Measurements from ENCODE around the gene KRTCAP3. TPM values are rescaled to one million over a fixed set of nuclear protein-coding genes. Genes with fewer than 3 reads are reported as not detected.
A peak's percentile ranks its signal among the peaks of the same experiment; 100 is the strongest.

KRTCAP3 gene, protein sequence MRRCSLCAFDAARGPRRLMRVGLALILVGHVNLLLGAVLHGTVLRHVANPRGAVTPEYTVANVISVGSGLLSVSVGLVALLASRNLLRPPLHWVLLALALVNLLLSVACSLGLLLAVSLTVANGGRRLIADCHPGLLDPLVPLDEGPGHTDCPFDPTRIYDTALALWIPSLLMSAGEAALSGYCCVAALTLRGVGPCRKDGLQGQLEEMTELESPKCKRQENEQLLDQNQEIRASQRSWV
- 47.8 and 53.9 TPM in 2 replicates for total RNA-seq (2022)
- Bru-seq, nascent RNA = percentile 73 among the genes with signal in this experiment
- percentile 70 among the genes with signal in this experiment for BruChase-seq, experiment 1, labeled RNA remaining after a 2-hour chase
- BruChase-seq, experiment 2, labeled RNA remaining after a 6-hour chase = percentile 76 among the genes with signal in this experiment
- long read RNA-seq, transcript KRTCAP3-202 (6 exons, 942 nt) = minor isoform, 7 of 67 reads
- long read RNA-seq, transcript KRTCAP3-201 (7 exons, 872 nt) = major isoform, 18 of 67 reads
- long read RNA-seq, partial matches to known transcripts = 20 of 67 reads
- long read RNA-seq, other reads (novel, unspliced or antisense) = 20 of 67 reads

DNA sequence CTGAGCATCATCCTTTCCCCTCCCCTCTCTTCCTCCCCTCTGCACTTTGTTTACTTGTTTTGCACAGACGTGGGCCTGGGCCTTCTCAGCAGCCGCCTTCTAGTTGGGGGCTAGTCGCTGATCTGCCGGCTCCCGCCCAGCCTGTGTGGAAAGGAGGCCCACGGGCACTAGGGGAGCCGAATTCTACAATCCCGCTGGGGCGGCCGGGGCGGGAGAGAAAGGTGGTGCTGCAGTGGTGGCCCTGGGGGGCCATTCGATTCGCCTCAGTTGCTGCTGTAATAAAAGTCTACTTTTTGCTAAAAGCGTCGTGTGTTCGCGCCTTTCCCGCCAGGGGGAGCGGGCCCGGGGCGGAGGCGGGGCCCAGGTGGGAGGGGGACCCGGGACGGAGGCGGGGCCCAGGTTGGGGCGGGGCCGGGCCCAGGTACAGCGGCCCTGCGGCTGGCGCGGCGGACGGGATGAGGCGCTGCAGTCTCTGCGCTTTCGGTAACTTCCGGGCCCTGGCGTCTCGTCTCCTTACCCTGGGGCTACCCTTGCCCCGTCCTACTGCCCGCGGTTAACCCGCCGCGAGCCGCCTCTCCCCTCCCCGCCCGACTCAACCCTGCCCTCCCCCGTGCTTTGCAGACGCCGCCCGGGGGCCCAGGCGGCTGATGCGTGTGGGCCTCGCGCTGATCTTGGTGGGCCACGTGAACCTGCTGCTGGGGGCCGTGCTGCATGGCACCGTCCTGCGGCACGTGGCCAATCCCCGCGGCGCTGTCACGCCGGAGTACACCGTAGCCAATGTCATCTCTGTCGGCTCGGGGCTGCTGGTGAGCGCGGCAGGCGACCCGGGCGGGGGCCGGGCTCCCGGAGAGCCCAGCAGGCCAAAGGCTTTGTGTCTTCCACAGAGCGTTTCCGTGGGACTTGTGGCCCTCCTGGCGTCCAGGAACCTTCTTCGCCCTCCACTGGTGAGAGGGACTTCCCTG lies at the start of gene KRTCAP3:
Gene KRTCAP3 (plus strand): TSS at position 424 of the 962 bp plus-strand sequence. CDS start 32 bp downstream, at position 456.
- ChIA-PET CTCF (interaction anchor here (0.5 to 1.3 kb wide), 4 partner anchors 32 to 186 kb away, joined by 3 to 4 read pairs (median 3); partner anchors contain the start of genes CCDC121, GPN1 and PPM1G), POLR2A (no interaction called here)
- Histone ChIP-seq H3K9me3 (no peaks in the 10 kb centered on the region), H3K27me3 (replicated peaks; ENCODE audit: control insufficient read depth, insufficient read depth, low read length) (no peaks in the 10 kb centered on the region), H3K36me3 (ENCODE audit: control insufficient read depth, insufficient read depth, low read length) (no peaks in the 10 kb centered on the region; the same call in 1 of the 2 replicates), H3K4me1 (no peaks in the 10 kb centered on the region), H3K4me3 (ENCODE audit: low read depth, low read length) (peak within 1 kb of the TSS; percentile 90)
- peak within 1 kb of the TSS; percentile 72 for H3K4me3 Mint-ChIP-seq (ENCODE audit: unreplicated experiment)
- no TSS peak for BruUV-seq (replicated peaks)
- intact Hi-C loops (cut with micrococcal nuclease; ENCODE audit: unreplicated experiment) = loop anchor here (1.0 to 2.0 kb wide), 5 partner anchors 13 to 187 kb away; partner anchors contain the start of genes CCDC121, GPN1, IFT172 and PPM1G
- peaks cover 63% of the 10 kb centered on the region for H3K36me3 Mint-ChIP-seq (ENCODE audit: insufficient read depth, unreplicated experiment)
- peak; percentile 79 to 89 for TF ChIP-seq CTCF (IDR thresholded peaks at IDR 0.05; ENCODE audit: insufficient read depth in 1 of 2, low read depth in 1 of 2, low read length in 1 of 2, severe bottlenecking in 1 of 2, unreplicated experiment in 1 of 2)
- H3K27ac Mint-ChIP-seq (ENCODE audit: unreplicated experiment) = peak within 1 kb of the TSS; percentile 48
- H3K27me3 Mint-ChIP-seq (ENCODE audit: insufficient read depth, unreplicated experiment) = no peaks in the 10 kb centered on the region
- H3K9me3 Mint-ChIP-seq (ENCODE audit: unreplicated experiment) = no peaks in the 10 kb centered on the region
- peak; percentile 89 to 95 for DNase-seq
- H3K4me1 Mint-ChIP-seq (ENCODE audit: low read depth, unreplicated experiment) = peaks cover 13% of the 10 kb centered on the region

DNA sequence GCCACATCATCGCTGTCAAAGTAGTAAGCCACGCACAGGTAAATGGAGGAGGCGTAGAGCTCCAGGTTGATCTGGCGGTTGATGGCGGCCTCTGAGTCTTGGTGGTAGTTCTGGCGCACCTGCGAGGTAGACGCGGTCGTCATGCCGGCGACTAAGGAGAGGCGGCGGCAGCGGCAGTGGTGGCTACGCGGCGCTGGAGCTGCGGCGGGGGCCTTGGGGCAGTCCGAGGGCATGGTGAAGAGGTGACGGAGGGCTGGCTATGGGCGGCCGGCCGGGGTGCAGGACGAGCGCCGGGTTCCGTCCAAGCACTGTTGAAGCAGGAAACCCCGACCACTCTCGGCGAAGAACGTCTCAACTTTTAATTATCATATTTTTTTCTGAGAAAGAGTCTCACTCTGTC lies 49.0 kb upstream of the KRTCAP3 start:
- Histone ChIP-seq H3K27me3 (replicated peaks; ENCODE audit: control insufficient read depth, insufficient read depth, low read length) (no peaks in the 10 kb centered on the region), H3K4me1 (no peaks in the 10 kb centered on the region), H3K4me3 (ENCODE audit: low read depth, low read length) (no peak overlapping the region), H3K9me3 (no peaks in the 10 kb centered on the region), H3K36me3 (ENCODE audit: control insufficient read depth, insufficient read depth, low read length) (no peaks in the 10 kb centered on the region; the same call in 1 of the 2 replicates)
- BruUV-seq (replicated peaks) = no TSS peak
- no peak for DNase-seq
- Mint-ChIP-seq H3K4me3 (ENCODE audit: unreplicated experiment) (no peak overlapping the region), H3K36me3 (ENCODE audit: insufficient read depth, unreplicated experiment) (peaks cover 51% of the 10 kb centered on the region), H3K4me1 (ENCODE audit: low read depth, unreplicated experiment) (no peaks in the 10 kb centered on the region), H3K27ac (ENCODE audit: unreplicated experiment) (no peak overlapping the region), H3K9me3 (ENCODE audit: unreplicated experiment) (no peaks in the 10 kb centered on the region), H3K27me3 (ENCODE audit: insufficient read depth, unreplicated experiment) (no peaks in the 10 kb centered on the region)
- ChIA-PET POLR2A (no interaction called here), CTCF (no interaction called here)
- TF ChIP-seq CTCF (IDR thresholded peaks at IDR 0.05; ENCODE audit: insufficient read depth in 1 of 2, low read depth in 1 of 2, low read length in 1 of 2, severe bottlenecking in 1 of 2, unreplicated experiment in 1 of 2) = no peak
- intact Hi-C loops (cut with micrococcal nuclease; ENCODE audit: unreplicated experiment) = no loop called here

DNA sequence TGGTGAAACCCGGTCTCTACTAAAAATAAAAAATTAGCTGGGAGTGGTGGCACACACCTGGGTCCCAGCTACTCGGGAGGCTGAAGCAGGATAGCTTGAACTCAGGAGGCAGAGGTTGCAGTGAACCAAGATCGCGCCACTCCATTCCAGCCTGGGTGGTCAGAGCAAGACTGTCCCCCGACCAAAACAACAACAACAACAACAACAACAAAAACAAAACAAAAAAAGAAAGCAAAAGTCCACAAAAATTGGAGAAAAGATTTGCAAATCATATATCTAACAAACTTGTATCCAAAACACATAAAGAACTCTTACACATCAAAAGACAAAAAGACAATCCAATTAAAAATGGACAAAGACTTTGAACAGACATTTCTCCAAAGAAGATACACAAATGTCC lies 43.2 kb upstream of the KRTCAP3 start:
- no peaks in the 10 kb centered on the region for H3K4me1 Mint-ChIP-seq (ENCODE audit: low read depth, unreplicated experiment)
- no peaks in the 10 kb centered on the region; the same call in 1 of the 2 replicates for H3K36me3 ChIP-seq (ENCODE audit: control insufficient read depth, insufficient read depth, low read length)
- no peaks in the 10 kb centered on the region for H3K4me1 ChIP-seq
- BruUV-seq (replicated peaks) = no TSS peak
- peaks cover 46% of the 10 kb centered on the region for H3K36me3 Mint-ChIP-seq (ENCODE audit: insufficient read depth, unreplicated experiment)
- TF ChIP-seq CTCF (IDR thresholded peaks at IDR 0.05; ENCODE audit: insufficient read depth in 1 of 2, low read depth in 1 of 2, low read length in 1 of 2, severe bottlenecking in 1 of 2, unreplicated experiment in 1 of 2) = no peak
- ChIA-PET CTCF (no interaction called here), POLR2A (no interaction called here)
- H3K9me3 Mint-ChIP-seq (ENCODE audit: unreplicated experiment) = no peaks in the 10 kb centered on the region
- no peak overlapping the region for H3K4me3 ChIP-seq (ENCODE audit: low read depth, low read length)
- H3K27ac Mint-ChIP-seq (ENCODE audit: unreplicated experiment) = no peak overlapping the region
- no peak overlapping the region for H3K4me3 Mint-ChIP-seq (ENCODE audit: unreplicated experiment)
- intact Hi-C loops (cut with micrococcal nuclease; ENCODE audit: unreplicated experiment) = no loop called here
- no peaks in the 10 kb centered on the region for H3K27me3 Mint-ChIP-seq (ENCODE audit: insufficient read depth, unreplicated experiment)
- no peaks in the 10 kb centered on the region for H3K9me3 ChIP-seq
- no peak for DNase-seq
- H3K27me3 ChIP-seq (replicated peaks; ENCODE audit: control insufficient read depth, insufficient read depth, low read length) = no peaks in the 10 kb centered on the region
